Measurements from ENCODE around the gene PPP1R27.

The PPP1R27 gene

GRCh38 chr17:81794074-81794476, 40.8 kb downstream of the PPP1R27 start:
- H3K27ac ChIP-seq: no peak overlapping the region
- TF ChIP-seq, protein P1, sequence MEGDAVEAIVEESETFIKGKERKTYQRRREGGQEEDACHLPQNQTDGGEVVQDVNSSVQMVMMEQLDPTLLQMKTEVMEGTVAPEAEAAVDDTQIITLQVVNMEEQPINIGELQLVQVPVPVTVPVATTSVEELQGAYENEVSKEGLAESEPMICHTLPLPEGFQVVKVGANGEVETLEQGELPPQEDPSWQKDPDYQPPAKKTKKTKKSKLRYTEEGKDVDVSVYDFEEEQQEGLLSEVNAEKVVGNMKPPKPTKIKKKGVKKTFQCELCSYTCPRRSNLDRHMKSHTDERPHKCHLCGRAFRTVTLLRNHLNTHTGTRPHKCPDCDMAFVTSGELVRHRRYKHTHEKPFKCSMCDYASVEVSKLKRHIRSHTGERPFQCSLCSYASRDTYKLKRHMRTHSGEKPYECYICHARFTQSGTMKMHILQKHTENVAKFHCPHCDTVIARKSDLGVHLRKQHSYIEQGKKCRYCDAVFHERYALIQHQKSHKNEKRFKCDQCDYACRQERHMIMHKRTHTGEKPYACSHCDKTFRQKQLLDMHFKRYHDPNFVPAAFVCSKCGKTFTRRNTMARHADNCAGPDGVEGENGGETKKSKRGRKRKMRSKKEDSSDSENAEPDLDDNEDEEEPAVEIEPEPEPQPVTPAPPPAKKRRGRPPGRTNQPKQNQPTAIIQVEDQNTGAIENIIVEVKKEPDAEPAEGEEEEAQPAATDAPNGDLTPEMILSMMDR (IDR thresholded peaks at IDR 0.05): no peak

GRCh38 chr17:81792675-81793615, 41.9 kb downstream of the PPP1R27 start:
- Histone ChIP-seq H3K4me3 (ENCODE audit: low read depth, low read length) (no peak overlapping the region), H3K9me3 (ENCODE audit: control insufficient read depth, low read length) (no peaks in the 10 kb centered on the region), H3K79me2 (no peaks in the 10 kb centered on the region)

More at GRCh38 chr17:81794074-81794476, 40.8 kb downstream of the PPP1R27 start:
- H3K4me3 ChIP-seq (ENCODE audit: low read depth, low read length): no peak overlapping the region
- H2AFZ ChIP-seq: no peak overlapping the region
- no peak overlapping the region for H3K4me2 ChIP-seq (ENCODE audit: low read length)
- no peaks in the 10 kb centered on the region for H3K36me3 ChIP-seq (ENCODE audit: control insufficient read depth, insufficient read depth, low read length)
- no peak overlapping the region for H3K9ac ChIP-seq
- no peaks in the 10 kb centered on the region for H3K27me3 ChIP-seq (ENCODE audit: control insufficient read depth, insufficient read depth, low read length)
- no peaks in the 10 kb centered on the region for H3K79me2 ChIP-seq
- no peaks in the 10 kb centered on the region for H3K4me1 ChIP-seq
- H3K9me3 ChIP-seq (ENCODE audit: control insufficient read depth, low read length): no peaks in the 10 kb centered on the region

More at GRCh38 chr17:81792675-81793615, 41.9 kb downstream of the PPP1R27 start:
- no peaks in the 10 kb centered on the region for H3K27me3 ChIP-seq (ENCODE audit: control insufficient read depth, insufficient read depth, low read length)
- no peaks in the 10 kb centered on the region for H3K36me3 ChIP-seq (ENCODE audit: control insufficient read depth, insufficient read depth, low read length)
- H3K4me1 ChIP-seq: no peaks in the 10 kb centered on the region
- TF ChIP-seq, protein P1 (IDR thresholded peaks at IDR 0.05): no peak
- H3K9ac ChIP-seq: no peak overlapping the region
- no peak overlapping the region for H2AFZ ChIP-seq
- no peak overlapping the region for H3K4me2 ChIP-seq (ENCODE audit: low read length)
- no peak overlapping the region for H3K27ac ChIP-seq

Data from parathyroid adenoma (tissue), 2 donors.